Measurements from ENCODE around the gene ZNF280D. TPM values are rescaled to one million over a fixed set of nuclear protein-coding genes. Genes with fewer than 3 reads are reported as not detected.

The ZNF280D gene
- total RNA-seq, 1 experiment from 2014 or later = 26.8 TPM

GRCh38 chr15:56699743-56700142 is 33.6 kb downstream of the ZNF280D start:
- intact Hi-C loops (cut with micrococcal nuclease; ENCODE audit: unreplicated experiment) = no loop called here

GRCh38 chr15:56698270-56698669 is 35.0 kb downstream of the ZNF280D start:
- H3K27me3 ChIP-seq (ENCODE audit: insufficient read depth, low read depth) = no peaks in the 10 kb centered on the region
- no peaks in the 10 kb centered on the region for H3F3A ChIP-seq (ENCODE audit: insufficient read depth, low read depth)
- BruUV-seq (replicated peaks) = no TSS peak
- POLR2A ChIA-PET (ENCODE audit: unreplicated experiment) = no interaction called here
- no peaks in the 10 kb centered on the region for H3K4me1 ChIP-seq (replicated peaks; ENCODE audit: insufficient read depth)
- TF ChIP-seq CTCF (conservative IDR thresholded peaks at IDR 0.05) (no peak), EZH2 (IDR thresholded peaks at IDR 0.05; ENCODE audit: low read depth) (no peak)
- no peak overlapping the region for H3K4me3 ChIP-seq
- no peaks in the 10 kb centered on the region for H3K9me3 ChIP-seq (ENCODE audit: insufficient read depth, low read depth)
- no peak for DNase-seq
- H3K79me2 ChIP-seq (ENCODE audit: low read depth) = no peaks in the 10 kb centered on the region
- intact Hi-C loops (cut with micrococcal nuclease; ENCODE audit: unreplicated experiment) = no loop called here
- H3K36me3 ChIP-seq (ENCODE audit: low read depth) = no peaks in the 10 kb centered on the region
- no peaks in the 10 kb centered on the region for H4K20me1 ChIP-seq (ENCODE audit: insufficient read depth)
- no peak overlapping the region for H2AFZ ChIP-seq
- CTCF ChIA-PET = no interaction called here
- H3K9me2 ChIP-seq (ENCODE audit: insufficient read depth) = no peaks in the 10 kb centered on the region
- H3K27ac ChIP-seq = no peak overlapping the region
- H3K4me2 ChIP-seq = no peak overlapping the region

More at GRCh38 chr15:56699743-56700142, 33.6 kb downstream of the ZNF280D start:
- BruUV-seq (replicated peaks) = no TSS peak
- no peaks in the 10 kb centered on the region for H3K36me3 ChIP-seq (ENCODE audit: low read depth)
- no peaks in the 10 kb centered on the region for H4K20me1 ChIP-seq (ENCODE audit: insufficient read depth)
- H3K79me2 ChIP-seq (ENCODE audit: low read depth) = no peaks in the 10 kb centered on the region
- no peak overlapping the region for H3K4me3 ChIP-seq
- ChIA-PET POLR2A (ENCODE audit: unreplicated experiment) (no interaction called here), CTCF (no interaction called here)
- no peaks in the 10 kb centered on the region for H3F3A ChIP-seq (ENCODE audit: insufficient read depth, low read depth)
- no peak overlapping the region for H2AFZ ChIP-seq
- H3K9me2 ChIP-seq (ENCODE audit: insufficient read depth) = no peaks in the 10 kb centered on the region
- no peak for TF ChIP-seq EZH2 (IDR thresholded peaks at IDR 0.05; ENCODE audit: low read depth)
- no peak for TF ChIP-seq CTCF (conservative IDR thresholded peaks at IDR 0.05)
- H3K4me1 ChIP-seq (replicated peaks; ENCODE audit: insufficient read depth) = no peaks in the 10 kb centered on the region
- H3K27ac ChIP-seq = no peak overlapping the region
- DNase-seq = no peak
- H3K27me3 ChIP-seq (ENCODE audit: insufficient read depth, low read depth) = no peaks in the 10 kb centered on the region
- H3K9me3 ChIP-seq (ENCODE audit: insufficient read depth, low read depth) = no peaks in the 10 kb centered on the region
- no peak overlapping the region for H3K4me2 ChIP-seq

- no peak overlapping the region for H3K4me2 ChIP-seq
- no peaks in the 10 kb centered on the region for H3K27me3 ChIP-seq (ENCODE audit: insufficient read depth, low read depth)
- no peak overlapping the region for H2AFZ ChIP-seq
- no peaks in the 10 kb centered on the region for H3K9me3 ChIP-seq (ENCODE audit: insufficient read depth, low read depth)
- DNase-seq = no peak
- H3K27ac ChIP-seq = no peak overlapping the region
- H3F3A ChIP-seq (ENCODE audit: insufficient read depth, low read depth) = no peaks in the 10 kb centered on the region
- ChIA-PET POLR2A (ENCODE audit: unreplicated experiment) (no interaction called here), CTCF (no interaction called here)
- no peaks in the 10 kb centered on the region for H4K20me1 ChIP-seq (ENCODE audit: insufficient read depth)
- no TSS peak for BruUV-seq (replicated peaks)
- TF ChIP-seq EZH2 (IDR thresholded peaks at IDR 0.05; ENCODE audit: low read depth) (no peak), CTCF (conservative IDR thresholded peaks at IDR 0.05) (no peak)
- intact Hi-C loops (cut with micrococcal nuclease; ENCODE audit: unreplicated experiment) = no loop called here
- no peak overlapping the region for H3K4me3 ChIP-seq
- no peaks in the 10 kb centered on the region for H3K9me2 ChIP-seq (ENCODE audit: insufficient read depth)
- H3K4me1 ChIP-seq (replicated peaks; ENCODE audit: insufficient read depth) = no peaks in the 10 kb centered on the region
- H3K79me2 ChIP-seq (ENCODE audit: low read depth) = no peaks in the 10 kb centered on the region
- no peaks in the 10 kb centered on the region for H3K36me3 ChIP-seq (ENCODE audit: low read depth)
These were observed 39.5 kb downstream of the ZNF280D start for GRCh38 chr15:56693761-56694160.
